ENCODE measurements around the gene STRIP2.
"Not testable (repeated sequence)": the region's sequence is repeated elsewhere in the genome, so short reads cannot be mapped to it uniquely, and the experiment has no call there.

Gene STRIP2

DNA sequence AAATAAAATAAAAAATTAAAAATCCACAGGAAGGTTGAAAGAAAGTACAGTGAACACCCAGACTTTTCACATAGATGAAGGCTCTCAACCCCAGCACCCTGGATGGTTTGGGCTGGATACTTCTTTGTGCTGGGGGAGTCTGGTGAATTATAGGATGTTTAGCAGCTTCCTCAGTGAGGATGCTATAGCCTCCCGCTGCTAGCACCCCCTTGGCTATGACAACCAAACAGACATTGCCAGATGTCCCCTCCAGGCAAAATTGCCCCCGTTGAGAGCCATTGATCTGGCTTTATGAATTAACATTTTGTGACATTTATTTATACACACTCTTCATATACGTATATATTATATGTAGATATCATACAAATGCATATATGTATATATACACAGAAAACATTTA lies 89.7 kb downstream of the STRIP2 start:
- H3K79me2 ChIP-seq (ENCODE audit: insufficient read depth, low read length) = no peaks in the 10 kb centered on the region
- DNase-seq (no peak), ATAC-seq (ENCODE audit: insufficient read depth, low read depth) (no peak)
- H3K4me1 ChIP-seq (ENCODE audit: insufficient read depth, low read length) = no peaks in the 10 kb centered on the region
- TF ChIP-seq, protein P1, sequence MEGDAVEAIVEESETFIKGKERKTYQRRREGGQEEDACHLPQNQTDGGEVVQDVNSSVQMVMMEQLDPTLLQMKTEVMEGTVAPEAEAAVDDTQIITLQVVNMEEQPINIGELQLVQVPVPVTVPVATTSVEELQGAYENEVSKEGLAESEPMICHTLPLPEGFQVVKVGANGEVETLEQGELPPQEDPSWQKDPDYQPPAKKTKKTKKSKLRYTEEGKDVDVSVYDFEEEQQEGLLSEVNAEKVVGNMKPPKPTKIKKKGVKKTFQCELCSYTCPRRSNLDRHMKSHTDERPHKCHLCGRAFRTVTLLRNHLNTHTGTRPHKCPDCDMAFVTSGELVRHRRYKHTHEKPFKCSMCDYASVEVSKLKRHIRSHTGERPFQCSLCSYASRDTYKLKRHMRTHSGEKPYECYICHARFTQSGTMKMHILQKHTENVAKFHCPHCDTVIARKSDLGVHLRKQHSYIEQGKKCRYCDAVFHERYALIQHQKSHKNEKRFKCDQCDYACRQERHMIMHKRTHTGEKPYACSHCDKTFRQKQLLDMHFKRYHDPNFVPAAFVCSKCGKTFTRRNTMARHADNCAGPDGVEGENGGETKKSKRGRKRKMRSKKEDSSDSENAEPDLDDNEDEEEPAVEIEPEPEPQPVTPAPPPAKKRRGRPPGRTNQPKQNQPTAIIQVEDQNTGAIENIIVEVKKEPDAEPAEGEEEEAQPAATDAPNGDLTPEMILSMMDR (IDR thresholded peaks at IDR 0.05; ENCODE audit: borderline replicate concordance, extremely low read depth, low read length, poor library complexity, severe bottlenecking) = no peak
- TF ChIP-seq EZH2 (IDR thresholded peaks at IDR 0.05; ENCODE audit: borderline replicate concordance, low read depth, low read length, severe bottlenecking) = no peak
- H3K4me2 ChIP-seq (ENCODE audit: insufficient read depth, low read length) = no peak overlapping the region
- no peaks in the 10 kb centered on the region for H3K9me3 ChIP-seq (ENCODE audit: insufficient read depth, low read length, severe bottlenecking)
- no peak overlapping the region for H3K4me3 ChIP-seq (ENCODE audit: low read depth in 1 of 2, low read length in 2 of 2)
- H4K20me1 ChIP-seq (ENCODE audit: insufficient read depth, low read length) = no peaks in the 10 kb centered on the region
- no peak overlapping the region for H3K27ac ChIP-seq (ENCODE audit: low read length)
- H2AFZ ChIP-seq (ENCODE audit: low read depth, low read length) = no peak overlapping the region
- no peaks in the 10 kb centered on the region for H3K36me3 ChIP-seq (ENCODE audit: insufficient read depth, low read length)
- H3K27me3 ChIP-seq (ENCODE audit: insufficient read depth, low read length, poor library complexity) = no peaks in the 10 kb centered on the region
- H3K9ac ChIP-seq (ENCODE audit: low read depth, low read length) = no peak overlapping the region

DNA sequence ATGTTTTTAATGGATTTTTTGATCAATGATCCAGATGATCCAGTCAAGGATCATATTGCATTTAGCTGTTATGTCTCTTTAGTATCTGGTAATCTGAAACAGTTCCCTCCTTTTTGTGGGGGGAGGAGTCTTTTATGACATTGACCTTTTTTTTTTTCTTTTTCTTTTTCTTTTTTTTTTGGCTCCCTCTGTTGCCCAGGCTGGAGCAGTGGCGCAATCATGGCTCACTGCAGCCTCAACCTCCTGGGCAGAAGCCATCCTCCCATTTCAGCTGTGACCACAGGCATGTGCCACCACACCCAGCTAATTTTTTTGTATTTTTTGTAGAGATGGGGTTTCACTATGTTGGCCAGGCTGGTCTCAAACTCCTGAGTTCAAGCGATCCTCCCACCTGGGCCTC lies 90.2 kb downstream of the STRIP2 start:
- not testable (repeated sequence) for ATAC-seq (ENCODE audit: insufficient read depth, low read depth); H3K27ac ChIP-seq (ENCODE audit: low read length)
- peak; percentile 7 for DNase-seq

DNA sequence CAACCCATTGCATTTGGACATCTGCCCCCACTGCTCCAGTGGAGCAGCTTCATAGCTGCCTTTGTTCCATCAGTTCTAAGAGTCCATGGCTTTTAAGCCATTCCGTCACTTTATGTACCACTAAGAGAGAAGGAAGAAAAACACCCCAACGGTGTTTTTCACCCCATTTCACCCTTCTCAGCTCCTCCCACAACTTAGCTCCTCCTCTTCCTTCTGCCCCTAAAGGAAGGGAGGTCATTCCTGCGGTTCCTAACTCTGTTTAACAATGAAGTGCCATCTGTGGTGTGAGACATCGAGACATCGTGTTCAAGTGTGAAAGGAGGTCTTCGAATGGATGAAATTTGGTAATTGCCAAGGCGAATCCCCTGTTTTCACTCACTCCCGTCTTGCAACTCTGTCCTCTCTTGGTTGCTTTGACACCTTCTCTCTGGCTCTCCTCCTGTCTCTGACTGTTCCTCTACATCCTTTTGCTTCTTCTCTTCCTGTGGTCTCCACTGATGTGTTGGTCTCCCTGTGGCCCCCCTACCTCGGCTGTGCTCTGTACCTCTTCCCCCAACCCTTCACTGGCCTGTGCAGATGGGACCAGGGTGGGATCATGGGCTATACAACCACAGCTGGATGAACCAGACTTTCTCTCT lies 91.1 kb downstream of the STRIP2 start:
- no peaks in the 10 kb centered on the region for H3K4me1 ChIP-seq (ENCODE audit: insufficient read depth, low read length)
- H3K27ac ChIP-seq (ENCODE audit: low read length) = no peak overlapping the region
- H3K79me2 ChIP-seq (ENCODE audit: insufficient read depth, low read length) = no peaks in the 10 kb centered on the region
- H3K4me3 ChIP-seq (ENCODE audit: low read depth in 1 of 2, low read length in 2 of 2) = no peak overlapping the region
- ATAC-seq (ENCODE audit: insufficient read depth, low read depth) (no peak), DNase-seq (no peak)
- H3K9me3 ChIP-seq (ENCODE audit: insufficient read depth, low read length, severe bottlenecking) = no peaks in the 10 kb centered on the region
- 0 out of 2 replicates have a peak overlapping the region, but pooled peaks have one; percentile 5 for H2AFZ ChIP-seq (ENCODE audit: low read depth, low read length)
- TF ChIP-seq EZH2 (IDR thresholded peaks at IDR 0.05; ENCODE audit: borderline replicate concordance, low read depth, low read length, severe bottlenecking) = no peak
- TF ChIP-seq, protein P1 (IDR thresholded peaks at IDR 0.05; ENCODE audit: borderline replicate concordance, extremely low read depth, low read length, poor library complexity, severe bottlenecking) = no peak
- no peaks in the 10 kb centered on the region for H3K27me3 ChIP-seq (ENCODE audit: insufficient read depth, low read length, poor library complexity)
- H3K9ac ChIP-seq (ENCODE audit: low read depth, low read length) = no peak overlapping the region
- no peak overlapping the region for H3K4me2 ChIP-seq (ENCODE audit: insufficient read depth, low read length)
- no peaks in the 10 kb centered on the region for H4K20me1 ChIP-seq (ENCODE audit: insufficient read depth, low read length)
- no peaks in the 10 kb centered on the region for H3K36me3 ChIP-seq (ENCODE audit: insufficient read depth, low read length)

More for the DNA sequence above, 90.2 kb downstream of the STRIP2 start:
- not testable (repeated sequence) for H3K4me3 ChIP-seq (ENCODE audit: low read depth in 1 of 2, low read length in 2 of 2); H3K4me2 ChIP-seq (ENCODE audit: insufficient read depth, low read length); H2AFZ ChIP-seq (ENCODE audit: low read depth, low read length); H3K27me3 ChIP-seq (ENCODE audit: insufficient read depth, low read length, poor library complexity); H3K9ac ChIP-seq (ENCODE audit: low read depth, low read length); H3K36me3 ChIP-seq (ENCODE audit: insufficient read depth, low read length); H3K9me3 ChIP-seq (ENCODE audit: insufficient read depth, low read length, severe bottlenecking); H3K79me2 ChIP-seq (ENCODE audit: insufficient read depth, low read length); H3K4me1 ChIP-seq (ENCODE audit: insufficient read depth, low read length); H4K20me1 ChIP-seq (ENCODE audit: insufficient read depth, low read length)

DNA sequence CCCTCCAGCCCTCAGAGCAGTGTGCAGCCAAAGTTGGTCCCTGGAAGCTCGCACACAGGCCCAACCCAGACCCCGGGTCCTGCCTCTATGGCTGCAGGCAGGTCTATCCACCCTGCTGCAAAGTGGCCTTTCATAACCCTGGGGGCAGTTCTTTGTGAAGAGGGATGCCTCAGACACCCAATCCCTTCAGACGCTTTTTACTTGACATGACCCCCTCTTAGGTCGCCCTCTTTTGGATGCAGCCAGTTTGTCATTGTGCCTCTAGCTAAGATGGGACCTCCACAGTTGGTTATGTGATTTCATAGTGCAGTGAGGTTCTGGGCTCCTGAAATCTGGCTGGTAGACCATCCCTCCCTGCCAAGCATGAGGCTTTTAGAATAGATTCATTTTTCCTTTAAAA lies 95.4 kb downstream of the STRIP2 start:
- Histone ChIP-seq H3K9ac (ENCODE audit: low read depth, low read length) (no peak overlapping the region), H4K20me1 (ENCODE audit: insufficient read depth, low read length) (no peaks in the 10 kb centered on the region), H3K4me2 (ENCODE audit: insufficient read depth, low read length) (no peak overlapping the region), H3K4me3 (ENCODE audit: low read depth in 1 of 2, low read length in 2 of 2) (no peak overlapping the region), H2AFZ (ENCODE audit: low read depth, low read length) (no peak overlapping the region), H3K27me3 (ENCODE audit: insufficient read depth, low read length, poor library complexity) (no peaks in the 10 kb centered on the region), H3K4me1 (ENCODE audit: insufficient read depth, low read length) (no peaks in the 10 kb centered on the region), H3K27ac (ENCODE audit: low read length) (no peak overlapping the region), H3K79me2 (ENCODE audit: insufficient read depth, low read length) (no peaks in the 10 kb centered on the region), H3K9me3 (ENCODE audit: insufficient read depth, low read length, severe bottlenecking) (no peaks in the 10 kb centered on the region), H3K36me3 (ENCODE audit: insufficient read depth, low read length) (no peaks in the 10 kb centered on the region)
- ATAC-seq (ENCODE audit: insufficient read depth, low read depth) = no peak
- no peak for TF ChIP-seq EZH2 (IDR thresholded peaks at IDR 0.05; ENCODE audit: borderline replicate concordance, low read depth, low read length, severe bottlenecking)
- TF ChIP-seq, protein P1 (IDR thresholded peaks at IDR 0.05; ENCODE audit: borderline replicate concordance, extremely low read depth, low read length, poor library complexity, severe bottlenecking) = peak; percentile 9
- no peak for DNase-seq
